Fibroblast of lung (primary cell): ENCODE results near the gene MOCS2.

ENCODE experiments used
- CTCF ChIP-seq, 2 donors: IDR thresholded peaks in 1 of 2; conservative IDR thresholded peaks in 1 of 2; 1 replicate in 1 of 2; 2 replicates in 1 of 2; pipeline ENCODE4 v1.5.1; 2011 to 2012; ENCODE audit warnings: low read length in 2 of 2, control low read depth in 1 of 2, inconsistent platforms in 1 of 2, low read depth in 1 of 2, mild to moderate bottlenecking in 1 of 2
- EZH2 ChIP-seq: IDR thresholded peaks from 2 replicates; pipeline ENCODE4 v1.5.1; 2012; ENCODE audit warnings: low read length, control low read depth, mild to moderate bottlenecking; ENCODE audit errors: missing control alignments

DNA sequence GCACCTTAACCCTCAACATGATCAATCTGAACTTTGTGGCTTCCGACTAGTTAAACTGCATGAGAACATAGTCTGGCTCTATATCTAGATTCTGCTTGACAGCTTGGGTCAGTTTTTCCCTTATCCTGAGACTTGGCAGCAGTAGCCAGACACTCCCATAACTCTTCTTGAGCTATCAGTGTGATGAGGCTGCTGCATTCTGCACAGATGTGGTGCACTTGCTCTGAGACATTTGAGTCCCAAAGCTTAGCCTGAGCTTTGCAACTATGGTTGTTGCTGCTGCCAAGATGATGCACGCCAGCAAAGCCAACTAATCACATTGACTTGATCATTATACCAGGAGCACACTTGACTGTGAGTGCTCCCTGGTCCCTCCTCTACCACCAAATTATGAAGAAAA, 36.2 kb downstream of the MOCS2 start:
- TF ChIP-seq CTCF (conservative IDR thresholded peaks at IDR 0.05 in 1 of 2, IDR thresholded peaks at IDR 0.05 in 1 of 2; ENCODE audit: low read depth in 1 of 2, low read length in 2 of 2): no peak
- TF ChIP-seq EZH2: no peak
